ENCODE data around the gene LZTS2.

LZTS2 gene

GRCh38 chr10:101042118-101042517 lies 42.5 kb downstream of the LZTS2 start:
- no peaks in the 10 kb centered on the region for H3K36me3 ChIP-seq (ENCODE audit: insufficient read depth, low read depth, low read length)
- H3K4me3 ChIP-seq (ENCODE audit: low read length), result peak overlapping the region; percentile 79
- peaks cover 63% of the 10 kb centered on the region for H3K27me3 ChIP-seq (ENCODE audit: insufficient read depth, low read length)
- H3K9me3 ChIP-seq (ENCODE audit: insufficient read depth, low read depth, low read length), result no peaks in the 10 kb centered on the region
- H3K27ac ChIP-seq (ENCODE audit: low read length), result no peak overlapping the region
- no peak overlapping the region; the same call in 1 of the 2 replicates for H3K9ac ChIP-seq (ENCODE audit: low read depth, low read length)
- peaks cover 7% of the 10 kb centered on the region for H3K4me1 ChIP-seq (ENCODE audit: insufficient read depth, low read length)

GRCh38 chr10:101042667-101043362 lies 43.2 kb downstream of the LZTS2 start:
- H3K9me3 ChIP-seq (ENCODE audit: insufficient read depth, low read depth, low read length), result no peaks in the 10 kb centered on the region
- no peaks in the 10 kb centered on the region for H3K36me3 ChIP-seq (ENCODE audit: insufficient read depth, low read depth, low read length)
- peaks cover 7% of the 10 kb centered on the region for H3K4me1 ChIP-seq (ENCODE audit: insufficient read depth, low read length)
- H3K4me3 ChIP-seq (ENCODE audit: low read length), result peak overlapping the region; percentile 79
- peak overlapping the region; percentile 72; the same call in 1 of the 2 replicates for H3K9ac ChIP-seq (ENCODE audit: low read depth, low read length)
- H3K27me3 ChIP-seq (ENCODE audit: insufficient read depth, low read length), result peaks cover 64% of the 10 kb centered on the region
- H3K27ac ChIP-seq (ENCODE audit: low read length), result no peak overlapping the region

- H3K27ac ChIP-seq (ENCODE audit: low read length), result no peak overlapping the region
- H3K9me3 ChIP-seq (ENCODE audit: insufficient read depth, low read depth, low read length), result no peaks in the 10 kb centered on the region
- peaks cover 69% of the 10 kb centered on the region for H3K27me3 ChIP-seq (ENCODE audit: insufficient read depth, low read length)
- peaks cover 7% of the 10 kb centered on the region for H3K4me1 ChIP-seq (ENCODE audit: insufficient read depth, low read length)
- H3K4me3 ChIP-seq (ENCODE audit: low read length), result peak overlapping the region; percentile 79
- peak overlapping the region; percentile 72; the same call in 1 of the 2 replicates for H3K9ac ChIP-seq (ENCODE audit: low read depth, low read length)
- H3K36me3 ChIP-seq (ENCODE audit: insufficient read depth, low read depth, low read length), result no peaks in the 10 kb centered on the region
Observed at GRCh38 chr10:101043363-101043707, 43.7 kb downstream of the LZTS2 start.

GRCh38 chr10:101044117-101044516 lies 44.5 kb downstream of the LZTS2 start:
- Histone ChIP-seq H3K9ac (ENCODE audit: low read depth, low read length) (no peak overlapping the region), H3K36me3 (ENCODE audit: insufficient read depth, low read depth, low read length) (no peaks in the 10 kb centered on the region), H3K4me3 (ENCODE audit: low read length) (no peak overlapping the region), H3K27ac (ENCODE audit: low read length) (no peak overlapping the region), H3K4me1 (ENCODE audit: insufficient read depth, low read length) (peaks cover 7% of the 10 kb centered on the region), H3K9me3 (ENCODE audit: insufficient read depth, low read depth, low read length) (peaks cover 6% of the 10 kb centered on the region; the same call in 1 of the 2 replicates), H3K27me3 (ENCODE audit: insufficient read depth, low read length) (peaks cover 74% of the 10 kb centered on the region)

GRCh38 chr10:101046332-101047238 lies 47.0 kb downstream of the LZTS2 start:
- H3K4me1 ChIP-seq (ENCODE audit: insufficient read depth, low read length), result peaks cover 13% of the 10 kb centered on the region
- H3K9me3 ChIP-seq (ENCODE audit: insufficient read depth, low read depth, low read length), result peaks cover 7% of the 10 kb centered on the region; the same call in 1 of the 2 replicates
- no peaks in the 10 kb centered on the region for H3K36me3 ChIP-seq (ENCODE audit: insufficient read depth, low read depth, low read length)
- peak overlapping the region; percentile 5; the same call in 1 of the 2 replicates for H3K4me3 ChIP-seq (ENCODE audit: low read length)
- no peak overlapping the region for H3K9ac ChIP-seq (ENCODE audit: low read depth, low read length)
- no peak overlapping the region for H3K27ac ChIP-seq (ENCODE audit: low read length)
- H3K27me3 ChIP-seq (ENCODE audit: insufficient read depth, low read length), result peaks cover 86% of the 10 kb centered on the region

GRCh38 chr10:101047268-101047667 lies 47.7 kb downstream of the LZTS2 start:
- no peaks in the 10 kb centered on the region for H3K36me3 ChIP-seq (ENCODE audit: insufficient read depth, low read depth, low read length)
- no peak overlapping the region for H3K27ac ChIP-seq (ENCODE audit: low read length)
- H3K4me3 ChIP-seq (ENCODE audit: low read length), result peak overlapping the region; percentile 5; the same call in 1 of the 2 replicates
- no peak overlapping the region for H3K9ac ChIP-seq (ENCODE audit: low read depth, low read length)
- H3K9me3 ChIP-seq (ENCODE audit: insufficient read depth, low read depth, low read length), result peaks cover 7% of the 10 kb centered on the region; the same call in 1 of the 2 replicates
- H3K4me1 ChIP-seq (ENCODE audit: insufficient read depth, low read length), result peaks cover 13% of the 10 kb centered on the region
- H3K27me3 ChIP-seq (ENCODE audit: insufficient read depth, low read length), result peaks cover 93% of the 10 kb centered on the region

GRCh38 chr10:101047961-101048892 lies 48.6 kb downstream of the LZTS2 start:
- Histone ChIP-seq H3K9me3 (ENCODE audit: insufficient read depth, low read depth, low read length) (peaks cover 7% of the 10 kb centered on the region; the same call in 1 of the 2 replicates), H3K4me3 (ENCODE audit: low read length) (peak overlapping the region; percentile 35), H3K27me3 (ENCODE audit: insufficient read depth, low read length) (peaks cover 92% of the 10 kb centered on the region), H3K27ac (ENCODE audit: low read length) (no peak overlapping the region), H3K36me3 (ENCODE audit: insufficient read depth, low read depth, low read length) (no peaks in the 10 kb centered on the region), H3K4me1 (ENCODE audit: insufficient read depth, low read length) (peaks cover 13% of the 10 kb centered on the region), H3K9ac (ENCODE audit: low read depth, low read length) (no peak overlapping the region)

- Histone ChIP-seq H3K9ac (ENCODE audit: low read depth, low read length) (no peak overlapping the region), H3K36me3 (ENCODE audit: insufficient read depth, low read depth, low read length) (no peaks in the 10 kb centered on the region), H3K27me3 (ENCODE audit: insufficient read depth, low read length) (peaks cover 70% of the 10 kb centered on the region), H3K4me3 (ENCODE audit: low read length) (peak overlapping the region; percentile 15; the same call in 1 of the 2 replicates), H3K27ac (ENCODE audit: low read length) (no peak overlapping the region), H3K4me1 (ENCODE audit: insufficient read depth, low read length) (peaks cover 6% of the 10 kb centered on the region; the same call in 1 of the 2 replicates), H3K9me3 (ENCODE audit: insufficient read depth, low read depth, low read length) (peaks cover 7% of the 10 kb centered on the region; the same call in 1 of the 2 replicates)
Observed at GRCh38 chr10:101050208-101051069, 50.8 kb downstream of the LZTS2 start.

GRCh38 chr10:101052285-101052684 lies 52.7 kb downstream of the LZTS2 start:
- peaks cover 52% of the 10 kb centered on the region for H3K27me3 ChIP-seq (ENCODE audit: insufficient read depth, low read length)
- no peak overlapping the region for H3K4me3 ChIP-seq (ENCODE audit: low read length)
- peaks cover 7% of the 10 kb centered on the region; the same call in 1 of the 2 replicates for H3K9me3 ChIP-seq (ENCODE audit: insufficient read depth, low read depth, low read length)
- peaks cover 6% of the 10 kb centered on the region; the same call in 1 of the 2 replicates for H3K4me1 ChIP-seq (ENCODE audit: insufficient read depth, low read length)
- H3K9ac ChIP-seq (ENCODE audit: low read depth, low read length), result no peak overlapping the region
- no peaks in the 10 kb centered on the region for H3K36me3 ChIP-seq (ENCODE audit: insufficient read depth, low read depth, low read length)
- no peak overlapping the region for H3K27ac ChIP-seq (ENCODE audit: low read length)

- peaks cover 6% of the 10 kb centered on the region; the same call in 1 of the 2 replicates for H3K4me1 ChIP-seq (ENCODE audit: insufficient read depth, low read length)
Observed at GRCh38 chr10:101053516-101053915, 53.9 kb downstream of the LZTS2 start.

More at GRCh38 chr10:101053516-101053915, 53.9 kb downstream of the LZTS2 start:
- Histone ChIP-seq H3K9me3 (ENCODE audit: insufficient read depth, low read depth, low read length) (peaks cover 7% of the 10 kb centered on the region; the same call in 1 of the 2 replicates), H3K9ac (ENCODE audit: low read depth, low read length) (no peak overlapping the region), H3K36me3 (ENCODE audit: insufficient read depth, low read depth, low read length) (no peaks in the 10 kb centered on the region), H3K27ac (ENCODE audit: low read length) (no peak overlapping the region), H3K4me3 (ENCODE audit: low read length) (no peak overlapping the region), H3K27me3 (ENCODE audit: insufficient read depth, low read length) (peaks cover 39% of the 10 kb centered on the region)

Measured in iPS-20b (cell line).